UCSD-AML1 (cell line): ENCODE results near the gene MINDY4.

Experiments
- DNase-seq: peaks from one replicate; lab custom pipeline; 2025; ENCODE audit not compliant: unreplicated experiment; lab: John Stamatoyannopoulos, UW

Gene MINDY4

GRCh38 chr7:30741289-30741688 is 29.9 kb upstream of the MINDY4 start:
- DNase-seq: no peak

GRCh38 chr7:30743371-30744074 is 27.7 kb upstream of the MINDY4 start:
- no peak for DNase-seq

GRCh38 chr7:30744075-30744417 is 27.2 kb upstream of the MINDY4 start:
- no peak for DNase-seq

GRCh38 chr7:30745261-30745941 is 25.8 kb upstream of the MINDY4 start:
- no peak for DNase-seq

- no peak for DNase-seq
Observed at GRCh38 chr7:30750010-30750409, 21.2 kb upstream of the MINDY4 start.

- no peak for DNase-seq
Observed at GRCh38 chr7:30750683-30751650, 20.2 kb upstream of the MINDY4 start.

- no peak for DNase-seq
Observed at GRCh38 chr7:30751696-30752273, 19.4 kb upstream of the MINDY4 start, which contains the start of gene INMT. Gene INMT, plus strand, starts transcription at chr7:30752135. Its CDS starts 16 bp downstream, at chr7:30752151.

GRCh38 chr7:30752484-30752883 is 18.7 kb upstream of the MINDY4 start:
- no peak for DNase-seq

- no peak for DNase-seq
Observed at GRCh38 chr7:30752979-30753378, 18.2 kb upstream of the MINDY4 start.

GRCh38 chr7:30754315-30754877 is 16.8 kb upstream of the MINDY4 start:
- DNase-seq: no peak

GRCh38 chr7:30755384-30756154 is 15.6 kb upstream of the MINDY4 start:
- DNase-seq: no peak

GRCh38 chr7:30757342-30757692 is 13.9 kb upstream of the MINDY4 start:
- no peak for DNase-seq

- DNase-seq: no peak
Observed at GRCh38 chr7:30760514-30761213, 10.6 kb upstream of the MINDY4 start.

- DNase-seq: no peak
Observed at GRCh38 chr7:30761214-30762156, 9.7 kb upstream of the MINDY4 start.

- no peak for DNase-seq
Observed at GRCh38 chr7:30764030-30764975, 6.9 kb upstream of the MINDY4 start.

- no peak for DNase-seq
Observed at GRCh38 chr7:30765408-30765807, 5.8 kb upstream of the MINDY4 start.

GRCh38 chr7:30770845-30771173 is 408 bp upstream of the MINDY4 start:
- no peak for DNase-seq
